GM19328 (cell line): Measurements from ENCODE around the gene CRADD.

Experiments
- ATAC-seq: cut with Tn5 transposase; IDR thresholded peaks from one replicate; pipeline ENCODE4 v1.9.1; 2021; ENCODE audit warnings: mild to moderate bottlenecking, moderate library complexity; ENCODE audit not compliant: unreplicated experiment

CRADD gene

DNA sequence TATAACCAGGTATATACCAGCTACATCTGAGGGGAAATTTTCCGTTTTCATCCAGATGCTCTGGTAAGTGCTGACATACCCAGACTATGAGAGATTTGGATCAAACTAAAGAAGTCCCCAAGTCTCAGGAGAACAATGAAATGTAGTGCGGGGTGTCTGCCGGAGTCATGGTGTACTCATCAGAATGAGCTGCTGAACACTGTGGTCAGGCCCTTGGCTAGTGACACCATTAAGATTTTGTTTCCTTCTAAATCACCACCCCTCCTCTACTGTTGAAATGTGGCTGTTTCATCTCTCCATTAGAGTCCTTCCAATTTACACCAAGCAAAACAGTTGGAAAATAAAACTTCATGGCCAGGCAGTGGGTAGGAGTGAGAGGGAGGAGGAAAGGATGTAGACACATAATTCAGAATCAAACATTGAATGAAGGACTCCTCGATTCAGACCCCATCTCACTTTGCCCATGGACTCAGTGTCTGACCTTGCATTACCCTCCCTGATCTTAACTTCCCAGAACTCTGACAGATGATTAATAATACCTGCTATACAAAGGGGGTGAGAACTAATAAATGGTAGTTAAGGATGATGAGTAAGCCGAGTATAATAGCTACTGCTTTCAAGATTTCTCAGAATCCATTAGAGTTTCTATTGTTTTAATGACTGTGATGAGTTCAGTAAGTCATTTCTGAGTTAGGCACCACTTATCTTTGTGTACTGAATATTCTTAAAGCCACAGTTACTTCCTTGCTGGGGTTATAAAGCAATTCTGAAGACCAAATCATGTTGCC lies 127.4 kb downstream of the CRADD start:
- ATAC-seq, result no peak

DNA sequence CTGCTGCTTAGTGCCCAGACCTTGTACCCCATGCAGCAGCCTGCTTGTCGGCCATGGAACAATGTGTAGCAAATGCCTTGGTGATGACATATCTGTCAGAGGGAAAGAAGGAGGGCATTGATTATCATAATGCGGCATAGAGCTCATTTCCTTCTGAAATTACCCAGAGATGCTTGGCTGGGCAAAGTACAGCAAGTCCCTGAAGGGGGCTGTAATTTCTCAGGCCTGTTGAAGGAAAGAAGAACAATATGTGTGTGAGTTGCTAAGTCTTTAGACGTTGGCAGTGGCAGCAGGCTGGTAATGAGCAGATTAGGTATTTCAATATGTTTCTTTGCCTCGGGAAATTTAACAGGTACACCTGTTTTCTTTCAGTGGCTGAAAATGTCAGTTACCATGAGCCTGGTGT lies 128.6 kb downstream of the CRADD start:
- no peak for ATAC-seq

DNA sequence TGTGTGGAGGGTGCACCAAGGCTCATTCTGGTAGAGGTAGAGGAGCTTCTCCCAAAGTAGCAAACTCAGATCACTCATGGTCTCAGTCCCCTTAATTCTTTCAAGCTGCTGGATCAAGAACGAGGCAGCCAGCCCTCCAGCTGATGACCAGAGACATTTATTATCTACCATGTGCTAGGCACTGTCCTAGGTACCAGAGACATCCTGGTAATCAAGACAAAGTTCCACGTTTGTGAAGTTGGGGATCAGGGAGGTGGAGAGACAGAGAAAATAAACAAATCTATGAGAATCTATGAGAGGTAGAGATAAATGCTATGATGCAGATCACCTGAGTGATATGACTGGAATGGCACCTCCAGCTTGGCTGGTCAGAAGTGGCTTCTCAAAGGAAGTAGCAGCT lies 130.2 kb downstream of the CRADD start:
- no peak for ATAC-seq

DNA sequence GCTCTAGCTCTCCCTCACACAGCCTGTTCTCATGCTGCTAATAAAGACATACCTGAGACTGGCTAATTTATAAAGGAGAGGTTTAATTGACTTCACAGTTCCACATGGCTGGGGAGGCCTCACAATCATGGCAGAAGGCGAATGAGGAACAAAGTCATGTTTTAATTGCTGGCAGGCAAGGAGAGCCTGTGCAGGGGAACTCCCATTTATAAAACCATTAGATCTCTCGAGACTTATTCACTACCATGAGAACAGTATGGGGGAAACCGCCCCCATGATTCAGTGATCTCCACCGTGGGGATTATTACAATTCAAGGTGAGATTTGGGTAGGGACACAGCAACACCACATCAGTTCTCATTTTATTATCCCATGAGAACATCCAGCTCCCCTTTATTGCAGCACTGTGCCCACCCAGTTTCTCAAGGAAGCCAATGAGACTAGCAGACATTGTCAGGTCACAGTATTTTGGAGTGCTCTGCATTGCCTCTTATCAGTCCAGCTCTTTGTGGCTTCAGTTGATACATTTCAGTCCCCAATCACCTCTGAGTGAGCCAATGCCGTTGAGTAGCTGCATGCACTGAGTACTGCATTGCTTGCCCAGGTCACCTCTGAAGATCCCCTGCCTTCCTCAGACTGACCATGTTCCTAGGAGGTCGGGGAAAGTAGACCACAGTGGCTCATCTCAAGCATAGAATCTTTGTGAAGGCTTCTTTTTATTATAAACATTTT lies 131.2 kb downstream of the CRADD start:
- ATAC-seq, result no peak

DNA sequence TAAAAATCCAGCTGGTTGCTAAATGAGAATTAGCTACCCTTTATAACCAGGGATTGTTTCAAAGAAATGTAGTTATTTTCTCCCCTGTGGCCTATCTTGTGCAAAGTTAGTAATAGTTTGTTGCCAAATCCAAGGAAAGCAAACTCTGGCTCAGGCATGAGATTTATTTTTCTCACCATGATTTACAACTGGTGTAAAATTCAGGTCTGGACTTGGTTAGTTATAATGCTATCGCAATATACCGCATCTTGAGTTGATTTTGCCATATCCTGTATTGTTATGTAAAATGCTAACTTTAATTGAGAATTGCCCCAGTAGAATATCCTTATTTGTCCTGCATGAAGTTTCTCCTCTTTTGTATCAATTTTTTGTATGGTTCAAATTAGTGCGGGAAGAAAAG lies 135.5 kb downstream of the CRADD start:
- ATAC-seq, result no peak

DNA sequence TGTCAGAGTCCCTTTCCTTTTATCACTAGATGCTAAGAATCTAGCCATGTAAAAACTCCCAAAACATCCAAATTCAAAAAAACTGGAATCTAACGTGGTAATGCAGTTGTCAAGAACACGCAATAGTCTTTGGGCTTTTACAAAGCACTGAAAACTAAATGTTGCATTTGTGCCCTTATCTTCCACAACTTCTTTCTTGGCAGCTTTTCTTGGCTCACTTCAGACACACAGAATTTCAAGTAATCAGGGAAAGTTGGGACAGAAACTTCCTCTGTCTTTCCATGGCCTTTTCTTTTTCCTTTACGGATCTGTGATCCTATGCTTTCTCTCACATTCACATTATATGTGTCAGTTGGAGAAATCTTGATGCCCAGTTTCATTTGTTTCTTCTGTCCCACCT lies 136.0 kb downstream of the CRADD start:
- no peak for ATAC-seq

DNA sequence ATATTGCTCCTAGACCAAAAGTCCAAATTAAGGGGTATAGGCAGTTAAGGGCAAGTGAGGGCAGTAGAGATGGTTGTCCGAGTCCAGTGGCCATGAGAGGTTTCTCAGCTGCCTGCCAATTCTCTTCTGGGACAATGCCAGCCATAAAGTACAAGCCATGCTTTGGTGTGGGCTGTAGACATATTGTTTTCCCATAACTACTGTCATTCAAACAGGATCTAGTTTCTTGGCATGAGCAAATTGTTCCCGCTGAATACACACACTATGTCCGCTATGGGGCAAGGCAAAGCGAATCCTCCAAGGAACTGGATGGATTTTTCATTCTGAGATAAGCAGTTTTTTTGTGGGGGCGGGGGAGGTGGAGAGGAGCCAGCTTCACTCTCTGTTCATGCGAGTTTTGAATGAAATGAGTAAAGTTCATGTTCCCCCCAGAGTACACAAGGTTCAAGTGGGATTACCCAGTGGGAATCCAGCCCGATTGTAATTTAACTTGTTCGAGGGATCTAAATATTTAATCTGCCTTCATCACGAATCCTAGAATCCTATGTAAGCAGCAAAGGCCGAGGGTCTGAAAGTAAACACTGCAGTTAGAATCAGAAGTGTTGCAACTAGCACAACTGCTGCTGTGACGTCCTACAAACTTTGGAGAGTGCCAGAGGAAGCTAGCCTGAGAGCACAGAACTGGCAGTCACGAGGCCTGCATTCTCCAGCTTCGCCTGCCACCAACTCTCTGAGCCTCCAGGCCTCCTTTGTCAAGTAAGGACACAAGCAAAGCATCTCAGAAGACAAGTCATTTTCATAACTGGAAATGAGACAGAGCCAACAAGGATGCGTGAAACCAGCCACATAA lies 137.0 kb downstream of the CRADD start:
- ATAC-seq, result no peak

DNA sequence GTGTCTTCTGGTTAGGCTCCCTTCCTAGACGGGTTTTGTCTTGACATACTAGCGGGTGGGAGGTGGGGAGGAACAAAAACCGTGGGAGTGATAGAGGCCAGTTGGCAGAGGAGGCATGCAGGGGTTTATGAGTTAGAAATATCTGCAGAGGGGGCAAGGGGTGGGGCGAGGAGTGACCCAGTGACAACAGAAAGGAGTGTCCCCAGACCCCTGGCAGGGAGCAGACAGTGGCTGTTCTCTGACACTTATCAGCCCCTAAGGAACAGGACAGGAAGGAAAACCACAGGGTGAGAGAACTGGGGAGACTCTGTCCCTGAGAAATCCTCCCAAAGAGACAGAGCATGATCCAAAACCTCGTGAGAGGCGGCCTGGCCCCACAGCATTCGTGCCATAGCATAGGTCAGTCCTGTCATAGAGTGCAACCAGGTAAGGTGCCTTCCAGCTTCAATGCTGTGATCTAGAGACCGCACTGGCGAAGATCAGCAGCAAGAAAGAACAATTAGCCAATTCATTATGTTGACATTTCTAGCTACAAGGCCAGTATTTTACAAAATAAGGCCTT lies 141.4 kb downstream of the CRADD start:
- no peak for ATAC-seq

DNA sequence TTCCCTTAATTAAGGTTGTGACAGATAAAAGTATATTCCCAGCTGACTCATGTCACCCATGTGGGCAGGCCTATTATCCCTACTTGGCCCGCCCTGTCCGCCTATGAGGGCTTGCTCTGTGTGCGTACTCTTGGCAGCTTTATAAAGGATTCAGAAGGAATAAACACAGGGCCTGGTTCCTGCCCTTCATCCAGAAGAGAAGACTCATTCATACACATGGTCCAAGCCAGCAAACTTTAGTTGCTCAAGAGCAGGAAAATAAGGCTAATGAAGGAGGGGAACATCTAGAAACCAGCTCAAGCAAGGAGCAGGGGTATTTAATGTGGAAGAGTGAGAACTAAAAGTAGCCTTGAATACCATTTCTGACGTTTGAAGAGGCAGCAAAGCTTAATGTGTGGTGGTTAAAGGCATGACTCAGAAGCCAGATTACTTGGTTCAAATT lies 141.9 kb downstream of the CRADD start:
- ATAC-seq, result no peak

DNA sequence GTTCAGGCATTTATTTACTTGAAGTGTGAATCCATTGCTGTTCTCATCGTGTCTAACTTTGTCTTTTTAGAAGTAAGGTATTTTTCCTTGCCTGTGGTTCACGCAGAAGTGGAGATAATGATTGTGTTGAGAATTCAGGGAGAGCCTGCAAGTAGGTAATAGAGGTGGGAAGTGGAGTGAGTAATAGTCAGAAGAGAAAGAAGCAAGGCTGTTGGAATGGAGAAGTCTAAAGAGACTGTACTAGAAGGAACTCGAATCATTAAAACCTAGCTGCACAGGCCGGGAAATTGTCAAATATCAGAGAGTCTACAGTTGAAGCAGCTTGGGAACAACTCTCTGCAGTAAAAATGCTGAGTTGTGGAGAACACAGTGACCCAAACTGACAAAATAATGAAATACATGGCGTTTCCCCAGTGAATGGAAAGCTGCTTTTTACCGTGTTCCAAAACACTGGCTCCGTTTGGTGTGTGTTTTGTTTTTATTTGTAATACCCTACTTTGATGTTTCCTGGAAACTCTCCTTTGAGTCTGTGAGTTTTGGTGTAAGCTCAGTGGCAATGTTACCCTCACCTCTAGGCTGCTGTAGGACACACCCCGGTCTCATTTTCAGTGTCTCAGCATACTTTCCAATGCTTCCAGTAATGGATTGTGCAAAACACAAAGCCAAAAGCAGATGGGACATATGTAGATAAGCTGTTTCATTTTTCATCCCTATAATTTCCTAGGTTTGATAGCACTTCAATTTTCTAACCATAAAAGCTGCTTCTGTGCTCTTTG lies 146.6 kb downstream of the CRADD start:
- no peak for ATAC-seq

DNA sequence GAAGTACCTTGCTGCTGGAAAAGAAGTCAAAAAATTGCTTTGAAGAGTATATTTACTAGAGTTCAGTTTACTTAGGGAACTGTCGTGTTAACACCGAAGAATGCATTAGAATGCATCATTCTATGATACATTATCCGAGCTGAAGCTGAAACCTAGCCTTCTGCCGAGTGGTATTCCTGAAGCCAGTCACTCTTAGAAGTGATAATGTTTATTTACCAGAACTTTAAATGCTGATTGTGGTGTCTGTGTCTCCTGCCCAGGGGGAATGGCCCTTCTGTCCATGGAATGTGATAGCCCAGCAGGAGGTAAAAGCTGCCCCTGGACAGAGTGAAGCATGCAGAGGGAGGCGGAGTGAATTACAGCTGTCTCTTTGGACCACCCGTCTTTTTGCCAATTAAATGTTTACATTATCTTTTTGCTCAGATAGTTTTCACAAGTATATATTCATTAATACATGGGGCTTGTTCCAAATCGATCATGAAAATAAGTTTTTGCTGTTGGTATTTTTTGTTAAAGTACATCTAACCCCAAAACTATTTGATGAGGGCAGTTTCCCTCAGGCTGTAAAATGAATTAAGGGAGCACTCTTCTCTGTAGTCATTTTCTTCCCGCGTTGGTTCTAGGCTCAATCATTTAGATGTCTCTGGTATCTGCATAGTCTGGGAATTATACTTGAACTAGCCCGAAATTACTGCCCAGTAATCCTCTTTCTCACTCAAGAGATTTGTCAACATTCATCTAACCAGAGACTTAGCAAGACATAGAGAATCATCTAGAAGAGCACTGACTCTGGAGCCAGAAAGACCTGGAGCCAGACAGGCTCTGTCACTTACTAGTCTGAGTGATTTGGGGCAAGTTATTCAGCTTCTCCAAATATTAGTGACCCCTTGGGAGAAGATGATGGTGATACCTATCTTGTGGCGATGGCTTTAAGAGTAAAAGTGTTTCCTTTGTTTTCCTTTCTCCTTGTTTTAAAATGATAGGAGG lies 147.6 kb downstream of the CRADD start:
- no peak for ATAC-seq

DNA sequence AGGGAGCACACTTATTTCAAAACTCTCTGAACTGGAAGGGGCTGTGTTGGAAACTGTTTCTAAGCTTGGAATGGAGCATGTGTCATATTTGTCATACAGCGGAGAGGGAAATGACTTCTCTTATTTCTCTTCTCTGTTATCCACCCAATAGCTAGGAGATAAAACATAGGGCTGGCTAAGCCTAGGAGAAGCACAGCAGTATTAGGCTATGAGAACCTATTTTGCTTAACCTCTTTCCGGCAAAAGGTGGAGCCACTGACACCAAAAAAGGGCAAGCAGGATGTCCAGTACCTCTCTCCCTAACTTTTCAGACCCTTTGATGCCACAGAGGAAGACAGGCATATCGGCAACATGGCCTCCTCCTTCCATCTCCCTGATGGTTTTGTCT lies 148.3 kb downstream of the CRADD start:
- no peak for ATAC-seq

DNA sequence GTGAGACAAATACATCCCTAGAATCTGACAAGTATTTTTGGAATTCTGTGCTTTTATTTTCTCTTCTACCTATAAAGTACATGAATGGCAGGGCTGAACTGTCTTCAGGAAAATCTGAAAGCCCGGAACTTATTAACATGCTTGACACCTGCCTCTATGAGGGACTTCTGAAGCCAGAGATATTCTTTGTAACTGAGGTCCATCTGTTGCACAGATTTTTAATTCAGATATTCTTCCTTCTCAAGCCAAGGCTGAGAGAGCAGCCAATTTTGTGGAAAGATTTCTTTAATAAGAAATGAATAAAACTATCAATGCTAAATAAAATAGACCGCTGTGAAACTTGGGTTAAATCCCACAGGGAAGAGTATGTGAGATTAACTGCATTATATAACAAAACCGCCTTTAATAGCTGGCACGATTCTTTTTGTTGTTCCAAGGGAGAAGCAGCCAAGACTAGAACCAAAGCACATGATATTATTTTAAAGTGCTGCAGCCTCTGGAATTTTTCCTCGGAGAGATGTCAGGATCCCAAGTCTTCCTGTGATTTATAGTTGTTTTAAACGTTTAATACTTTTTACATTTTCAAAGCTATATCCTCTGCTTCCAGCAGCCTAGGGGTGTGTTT lies 148.9 kb downstream of the CRADD start:
- ATAC-seq, result no peak

DNA sequence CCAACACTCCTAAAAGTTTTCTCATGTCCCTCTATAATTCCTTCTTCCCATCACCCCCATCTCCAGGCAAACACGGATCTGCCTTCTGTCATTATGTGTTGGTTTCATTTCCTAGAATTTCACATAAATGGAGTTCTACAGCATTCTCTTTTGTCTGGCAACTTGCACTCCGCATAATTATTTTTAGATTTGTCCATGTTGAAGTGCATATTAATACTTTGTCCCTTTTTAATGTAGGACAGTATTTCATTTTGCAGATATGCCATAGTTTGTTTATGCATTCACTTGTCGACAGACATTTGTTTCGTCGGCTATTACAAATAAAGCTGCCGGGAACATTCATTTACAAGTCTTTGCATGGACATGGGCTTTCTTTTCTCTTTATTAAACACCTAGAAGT lies 150.0 kb downstream of the CRADD start:
- no peak for ATAC-seq

DNA sequence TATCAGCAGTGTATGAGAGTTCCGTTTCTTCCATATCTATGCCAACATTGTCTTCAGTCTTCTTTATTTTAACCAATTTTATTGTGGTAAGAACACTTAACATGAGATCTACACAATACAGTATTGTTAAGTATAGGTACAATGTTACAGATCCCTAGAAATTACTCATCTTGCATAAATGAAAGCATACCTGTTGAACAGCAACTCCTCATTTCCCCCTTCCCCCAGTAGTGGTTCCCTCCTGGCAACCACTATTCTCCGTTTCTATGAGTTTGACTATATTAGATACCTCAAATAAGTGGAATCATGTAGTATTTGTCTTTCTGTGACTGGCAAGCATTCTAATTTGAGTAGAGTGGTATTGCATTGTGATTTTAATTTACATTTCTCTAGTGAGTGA lies 150.5 kb downstream of the CRADD start:
- ATAC-seq, result no peak

DNA sequence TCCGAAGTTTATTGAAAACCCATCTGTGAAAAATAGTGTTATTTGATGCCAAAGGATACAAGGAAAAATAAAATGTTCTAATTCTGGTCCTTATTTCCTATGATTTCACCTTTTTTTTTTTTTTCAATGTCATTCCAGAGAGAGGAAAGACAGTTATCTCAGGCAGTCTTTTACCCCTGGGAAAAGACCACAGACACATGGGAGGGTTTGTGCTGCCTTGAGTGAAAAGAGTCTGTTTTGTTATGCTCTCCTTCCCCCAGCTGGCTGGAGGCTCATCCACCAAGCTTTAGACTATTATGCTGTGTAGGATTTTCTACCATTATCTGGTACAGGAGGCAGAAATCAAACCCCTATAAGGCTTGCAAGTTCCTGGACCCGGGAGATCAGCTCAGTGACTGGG lies 151.8 kb downstream of the CRADD start:
- no peak for ATAC-seq

DNA sequence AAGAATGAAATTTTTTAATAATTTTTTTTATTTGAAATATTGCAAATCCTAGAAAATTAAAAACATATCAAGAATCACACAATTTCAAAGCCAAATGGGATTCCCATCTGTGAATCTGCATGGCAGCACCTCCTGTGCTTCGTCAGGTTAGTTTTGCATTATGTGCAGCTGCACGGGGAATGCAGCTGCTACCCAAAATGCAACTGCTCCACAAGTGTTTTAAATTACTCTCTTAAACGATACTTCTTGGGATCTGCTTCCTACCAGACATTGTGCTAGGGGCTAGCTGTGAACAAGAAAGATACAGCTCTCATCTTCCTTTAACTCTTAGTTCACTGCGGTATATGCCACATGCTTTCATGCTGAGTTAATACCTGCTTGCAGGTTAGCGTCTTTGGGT lies 154.2 kb downstream of the CRADD start:
- no peak for ATAC-seq

DNA sequence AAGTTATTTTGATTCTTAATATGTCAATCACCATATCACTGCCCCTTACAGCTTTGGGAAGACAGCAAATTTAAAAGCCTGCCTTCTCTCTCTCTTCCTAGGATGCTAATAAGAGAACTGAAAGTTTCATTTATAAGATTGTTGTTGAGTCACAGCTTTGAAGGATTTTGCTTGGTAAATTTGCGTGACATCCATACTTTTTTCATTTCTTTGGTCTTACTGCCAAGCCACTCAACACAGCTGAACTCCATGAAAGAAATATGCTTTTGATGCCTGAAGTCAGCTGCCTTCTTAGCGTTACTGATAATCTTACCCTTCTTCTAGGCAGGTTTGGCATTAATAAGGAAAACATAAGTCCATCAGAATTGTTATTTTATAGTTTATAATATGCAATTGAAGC lies 155.0 kb downstream of the CRADD start:
- no peak for ATAC-seq

DNA sequence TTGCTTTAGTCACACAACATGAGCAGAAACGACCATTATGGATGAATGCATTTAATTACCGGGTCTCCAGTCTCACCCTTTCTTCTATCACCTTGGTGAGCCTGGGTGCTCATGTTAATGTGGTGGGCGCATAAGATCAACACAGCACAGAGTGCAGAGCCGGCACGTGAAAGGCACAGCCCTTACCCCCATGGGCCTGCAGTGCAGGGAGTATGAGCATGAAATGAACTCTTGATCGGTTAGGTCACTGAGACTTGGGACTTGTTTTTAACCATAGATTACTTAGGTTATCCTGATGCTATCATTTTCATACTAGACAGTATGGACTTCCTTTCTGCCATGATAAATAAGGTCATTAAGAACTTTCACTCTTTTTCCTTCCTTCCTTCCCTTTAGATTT lies 156.8 kb downstream of the CRADD start:
- no peak for ATAC-seq
